Neuron (in vitro differentiated cells): ENCODE measurements around the gene KLB.
"Not testable (repeated sequence)": the region's sequence is repeated elsewhere in the genome, so short reads cannot be mapped to it uniquely, and the experiment has no call there.

Experiments used
- H2AFZ ChIP-seq: one replicate; pipeline ENCODE4 v1.6.1; 2013; ENCODE audit warnings: low read depth, mild to moderate bottlenecking, inconsistent platforms, low read length, moderate library complexity
- H3K27me3 ChIP-seq: one replicate; pipeline ENCODE4 v1.6.1; 2013; ENCODE audit warnings: low read length; ENCODE audit not compliant: insufficient read depth
- H3K36me3 ChIP-seq: one replicate; pipeline ENCODE4 v1.6.1; 2013; ENCODE audit warnings: low read length; ENCODE audit not compliant: insufficient read depth
- H3K4me1 ChIP-seq: one replicate; pipeline ENCODE4 v1.6.1; 2013; ENCODE audit warnings: low read length; ENCODE audit not compliant: insufficient read depth
- H3K4me3 ChIP-seq: 2 replicates; pipeline ENCODE4 v1.5.1; 2013; ENCODE audit warnings: mild to moderate bottlenecking, low read length, moderate library complexity
- H3K9me3 ChIP-seq: one replicate; pipeline ENCODE4 v1.6.1; 2013; ENCODE audit warnings: low read length

The KLB gene

GRCh38 chr4:39390603-39391002 lies 16.1 kb upstream of the KLB start:
- H3K4me3 ChIP-seq, result no peak overlapping the region
- H3K36me3 ChIP-seq, result no peaks in the 10 kb centered on the region
- no peak overlapping the region for H2AFZ ChIP-seq
- H3K27me3 ChIP-seq, result peaks cover 2% of the 10 kb centered on the region
- no peaks in the 10 kb centered on the region for H3K9me3 ChIP-seq
- no peaks in the 10 kb centered on the region for H3K4me1 ChIP-seq

DNA sequence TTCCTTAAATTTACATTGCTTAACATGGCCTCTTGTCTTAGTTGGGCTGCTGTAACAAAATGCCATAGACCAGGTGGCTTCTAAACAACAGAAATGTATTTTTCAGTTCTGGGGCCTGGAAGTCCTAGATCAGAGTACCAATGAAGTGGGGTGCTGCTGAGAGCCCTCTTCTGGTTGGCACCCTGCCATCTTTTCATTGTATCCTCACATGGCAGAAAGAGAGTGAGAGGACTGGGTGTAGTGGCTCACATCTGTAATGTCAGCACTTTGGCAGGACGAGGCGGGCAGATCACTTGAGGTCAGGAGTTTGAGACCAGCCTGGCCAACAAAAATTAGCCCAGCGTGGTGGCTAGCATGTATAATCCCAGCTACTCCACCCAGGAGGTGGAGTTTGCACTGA lies 12.0 kb upstream of the KLB start:
- H2AFZ ChIP-seq, result no peak overlapping the region
- H3K36me3 ChIP-seq, result no peaks in the 10 kb centered on the region
- no peaks in the 10 kb centered on the region for H3K9me3 ChIP-seq
- H3K27me3 ChIP-seq, result peaks cover 2% of the 10 kb centered on the region
- H3K4me3 ChIP-seq, result no peak overlapping the region
- no peaks in the 10 kb centered on the region for H3K4me1 ChIP-seq

- H3K9me3 ChIP-seq, result not testable (repeated sequence)
These were observed 5.1 kb upstream of the KLB start for GRCh38 chr4:39401640-39402039.

GRCh38 chr4:39407584-39407885 lies 805 bp downstream of the KLB start:
- no peaks in the 10 kb centered on the region for H3K27me3 ChIP-seq
- no peaks in the 10 kb centered on the region for H3K4me1 ChIP-seq
- no peaks in the 10 kb centered on the region for H3K36me3 ChIP-seq
- no peak overlapping the region for H2AFZ ChIP-seq
- no peak overlapping the region for H3K4me3 ChIP-seq
- H3K9me3 ChIP-seq, result no peaks in the 10 kb centered on the region

More at GRCh38 chr4:39401640-39402039, 5.1 kb upstream of the KLB start:
- not testable (repeated sequence) for H3K27me3 ChIP-seq, H2AFZ ChIP-seq, H3K4me1 ChIP-seq, H3K4me3 ChIP-seq, H3K36me3 ChIP-seq

DNA sequence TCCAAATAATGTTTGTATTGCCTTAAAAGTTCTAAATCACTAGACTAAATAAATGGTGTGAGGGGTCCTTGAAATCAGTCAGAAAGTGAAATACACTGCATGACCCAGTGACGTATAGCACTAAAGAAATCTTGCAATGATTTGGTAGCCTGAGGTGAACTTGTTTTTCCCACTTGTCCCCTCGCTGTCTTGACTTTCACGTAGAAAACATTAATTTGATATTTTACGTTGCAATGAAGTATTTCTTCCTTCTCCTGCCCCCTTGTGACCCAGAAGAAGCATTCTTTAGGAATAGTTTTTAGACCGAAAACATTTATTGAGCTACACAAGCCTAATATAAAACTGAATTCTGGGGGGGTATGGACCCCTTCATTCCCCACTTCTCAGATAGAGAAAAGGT lies 3.7 kb downstream of the KLB start:
- Histone ChIP-seq H2AFZ (no peak overlapping the region), H3K4me3 (no peak overlapping the region), H3K9me3 (no peaks in the 10 kb centered on the region), H3K36me3 (no peaks in the 10 kb centered on the region), H3K4me1 (no peaks in the 10 kb centered on the region), H3K27me3 (no peaks in the 10 kb centered on the region)

DNA sequence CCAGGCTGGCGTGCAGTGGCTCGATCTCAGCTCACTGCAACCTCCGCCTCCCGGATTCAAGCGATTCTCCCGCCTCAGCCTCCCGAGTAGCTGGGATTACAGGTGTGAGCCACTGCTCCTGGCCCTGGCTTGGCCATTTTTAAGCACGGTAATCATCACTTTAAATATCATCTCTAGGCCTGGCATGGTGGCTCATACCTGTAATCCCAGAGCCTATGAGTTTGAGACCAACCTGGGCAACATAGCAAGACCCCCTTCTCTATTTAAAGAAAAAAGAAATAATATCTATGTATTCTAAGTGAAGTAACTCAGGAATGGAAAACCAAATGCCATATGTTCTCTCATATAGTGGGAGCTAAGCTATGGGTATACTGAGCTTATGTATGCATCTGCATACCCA lies 4.8 kb downstream of the KLB start:
- not testable (repeated sequence) for H2AFZ ChIP-seq, H3K4me1 ChIP-seq, H3K27me3 ChIP-seq, H3K36me3 ChIP-seq, H3K9me3 ChIP-seq, H3K4me3 ChIP-seq

DNA sequence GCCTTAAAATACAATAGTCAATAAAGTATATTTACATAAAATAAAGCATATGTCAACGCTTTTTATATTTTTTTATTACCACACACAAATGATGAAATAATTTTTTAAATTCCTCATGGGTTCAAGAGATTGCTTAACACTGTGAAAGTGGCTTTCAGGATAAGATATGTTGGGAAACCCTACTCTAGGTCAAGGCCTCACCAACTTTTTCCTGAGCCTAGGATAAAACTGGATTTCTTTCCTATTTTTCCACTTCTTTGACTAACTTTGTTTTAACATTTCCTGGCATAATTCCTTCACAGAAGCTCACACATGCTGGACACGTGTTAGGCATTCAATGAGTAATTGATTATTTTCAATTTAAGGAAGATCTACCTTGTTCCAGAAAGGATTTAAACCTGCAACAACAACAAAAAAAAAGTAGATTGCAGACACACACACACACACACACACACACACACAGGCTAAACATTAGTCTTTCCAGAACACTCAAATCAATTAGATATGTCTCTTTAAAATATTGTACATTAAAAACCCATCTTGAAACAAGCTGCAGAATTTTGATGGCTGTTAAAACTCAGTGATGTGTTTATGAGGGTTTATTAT lies 9.1 kb downstream of the KLB start:
- Histone ChIP-seq H3K4me3 (no peak overlapping the region), H3K36me3 (no peaks in the 10 kb centered on the region), H3K4me1 (no peaks in the 10 kb centered on the region), H3K9me3 (no peaks in the 10 kb centered on the region), H2AFZ (no peak overlapping the region), H3K27me3 (no peaks in the 10 kb centered on the region)

DNA sequence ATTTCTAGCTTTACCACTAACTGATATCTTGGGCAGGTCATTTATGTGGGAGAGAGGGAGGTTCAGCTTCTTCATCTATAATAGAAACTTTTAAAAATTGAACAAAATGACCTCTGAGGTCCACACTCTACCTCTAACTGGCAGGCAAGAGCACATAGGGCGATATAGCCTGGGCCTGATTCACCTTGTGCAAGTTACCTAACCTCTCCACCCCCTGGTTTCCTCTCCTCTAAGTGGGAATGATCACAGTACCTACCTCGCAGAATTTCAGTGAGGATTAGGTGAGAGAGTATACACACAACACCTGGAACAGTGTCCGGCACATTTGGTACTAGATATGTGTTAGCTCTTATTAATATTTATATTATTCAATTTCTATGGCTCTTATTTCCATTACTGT lies 15.5 kb downstream of the KLB start:
- Histone ChIP-seq H3K36me3 (no peaks in the 10 kb centered on the region), H3K4me3 (no peak overlapping the region), H3K9me3 (no peaks in the 10 kb centered on the region), H3K27me3 (no peaks in the 10 kb centered on the region), H2AFZ (no peak overlapping the region), H3K4me1 (no peaks in the 10 kb centered on the region)

GRCh38 chr4:39425297-39425696 lies 18.6 kb downstream of the KLB start:
- H3K36me3 ChIP-seq, H3K4me3 ChIP-seq, H3K9me3 ChIP-seq, H3K27me3 ChIP-seq, H3K4me1 ChIP-seq, H2AFZ ChIP-seq: not testable (repeated sequence)

- H2AFZ ChIP-seq, result no peak overlapping the region
- no peaks in the 10 kb centered on the region for H3K27me3 ChIP-seq
- no peak overlapping the region for H3K4me3 ChIP-seq
- no peaks in the 10 kb centered on the region for H3K9me3 ChIP-seq
- no peaks in the 10 kb centered on the region for H3K36me3 ChIP-seq
- no peaks in the 10 kb centered on the region for H3K4me1 ChIP-seq
These were observed 20.0 kb downstream of the KLB start for GRCh38 chr4:39426728-39427127.

DNA sequence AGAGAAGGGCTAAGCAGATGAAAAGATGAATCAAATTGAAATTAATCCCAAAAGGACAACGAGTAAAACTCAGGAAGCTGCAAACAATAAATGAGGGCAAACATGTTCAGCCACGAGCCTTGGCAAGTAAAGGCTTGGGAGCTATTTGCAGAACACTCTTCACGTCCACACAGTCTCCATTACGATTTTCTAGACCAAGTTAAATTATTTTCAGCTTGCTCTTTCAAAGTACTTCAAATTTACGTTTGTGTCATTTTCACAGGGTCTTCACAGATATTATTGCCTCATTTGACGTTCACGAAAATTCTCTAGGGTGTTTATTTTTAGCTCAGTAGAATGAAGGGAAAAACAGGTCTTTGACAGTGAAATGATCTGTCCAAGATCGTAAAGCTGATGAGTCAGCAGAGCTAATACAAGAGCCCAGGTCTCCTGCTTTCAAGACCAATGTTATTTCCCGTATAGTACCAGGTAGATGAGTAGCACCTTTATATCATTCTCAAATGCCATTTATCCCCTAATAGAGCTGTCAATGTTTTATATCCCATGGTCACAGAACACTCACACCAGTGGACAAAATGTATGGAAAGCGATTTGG lies 20.9 kb downstream of the KLB start:
- H3K4me3 ChIP-seq, result no peak overlapping the region
- no peaks in the 10 kb centered on the region for H3K9me3 ChIP-seq
- no peaks in the 10 kb centered on the region for H3K4me1 ChIP-seq
- H2AFZ ChIP-seq, result no peak overlapping the region
- no peaks in the 10 kb centered on the region for H3K27me3 ChIP-seq
- H3K36me3 ChIP-seq, result no peaks in the 10 kb centered on the region

GRCh38 chr4:39429476-39430334 lies 23.0 kb downstream of the KLB start:
- Histone ChIP-seq H3K4me1 (no peaks in the 10 kb centered on the region), H3K27me3 (no peaks in the 10 kb centered on the region), H3K9me3 (no peaks in the 10 kb centered on the region), H3K36me3 (no peaks in the 10 kb centered on the region), H2AFZ (no peak overlapping the region), H3K4me3 (no peak overlapping the region)

DNA sequence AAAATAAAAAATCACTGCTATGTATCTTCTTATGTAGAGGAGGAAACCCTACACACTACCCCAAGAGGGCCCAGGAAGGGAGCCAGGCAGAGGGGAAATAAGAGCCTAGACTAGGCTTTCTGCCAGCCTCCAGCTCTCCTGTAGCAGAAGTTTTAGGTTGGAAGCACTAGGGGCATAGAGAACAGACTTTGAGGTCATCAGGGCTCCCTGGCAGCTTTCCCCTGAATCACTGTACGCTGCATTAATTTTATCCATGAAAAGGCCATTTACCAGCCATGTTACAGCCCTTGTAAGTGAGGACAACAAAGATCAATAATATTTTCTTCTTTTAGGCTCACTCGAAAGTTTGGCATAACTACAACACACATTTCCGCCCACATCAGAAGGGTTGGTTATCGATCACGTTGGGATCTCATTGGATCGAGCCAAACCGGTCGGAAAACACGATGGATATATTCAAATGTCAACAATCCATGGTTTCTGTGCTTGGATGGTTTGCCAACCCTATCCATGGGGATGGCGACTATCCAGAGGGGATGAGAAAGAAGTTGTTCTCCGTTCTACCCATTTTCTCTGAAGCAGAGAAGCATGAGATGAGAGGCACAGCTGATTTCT lies 27.3 kb downstream of the KLB start:
- Histone ChIP-seq H3K4me3 (no peak overlapping the region), H3K27me3 (no peaks in the 10 kb centered on the region), H3K9me3 (no peaks in the 10 kb centered on the region), H3K36me3 (no peaks in the 10 kb centered on the region), H3K4me1 (no peaks in the 10 kb centered on the region), H2AFZ (no peak overlapping the region)
